NT2/D1 (cell line): ENCODE data around the gene FHL3.

Experiments
- YY1 ChIP-seq: IDR thresholded peaks from 2 replicates; pipeline ENCODE4 v1.6.1; 2011; ENCODE audit not compliant: insufficient read length, insufficient read depth
- ZNF274 ChIP-seq: IDR thresholded peaks from 2 replicates; pipeline ENCODE4 v1.6.1; 2011; ENCODE audit warnings: mild to moderate bottlenecking, low read depth, low read length

GRCh38 chr1:38003261-38004250 lies 1.8 kb downstream of the FHL3 start:
- TF ChIP-seq ZNF274 (no peak), YY1 (no peak)
